K562 (cell line): ENCODE data around the gene ZNF558. TPM values are rescaled to one million over a fixed set of nuclear protein-coding genes. Genes with fewer than 3 reads are reported as not detected.

Experiments
- CREB3L1 ChIP-seq: fragments of 450-650 bp; IDR thresholded peaks from 2 replicates; pipeline ENCODE4 v1.6.1; 2014; ENCODE audit warnings: low read depth, mild to moderate bottlenecking, moderate library complexity, borderline replicate concordance
- FOXJ2 ChIP-seq: fragments of 200-800 bp; sonication (Bioruptor generic); IDR thresholded peaks from 2 replicates; pipeline ENCODE4 v1.6.1; 2016; ENCODE audit warnings: missing genetic modification characterization, missing compliant biosample characterization
- HINFP ChIP-seq: fragments of 450-650 bp; conservative IDR thresholded peaks from 2 replicates; pipeline ENCODE4 v1.6.1; 2016; ENCODE audit warnings: missing genetic modification characterization, low read depth, mild to moderate bottlenecking, control low read depth, missing compliant biosample characterization
- NR1H2 ChIP-seq: sonication (generic); formaldehyde crosslinking; IDR thresholded peaks from 2 replicates; pipeline ENCODE4 v1.4.0; 2020; ENCODE audit warnings: mild to moderate bottlenecking, missing genetic modification reagents
- PHF20 ChIP-seq: fragments of 450-650 bp; IDR thresholded peaks from 2 replicates; pipeline ENCODE4 v1.6.1; 2018; ENCODE audit not compliant: partially characterized antibody
- PTRF ChIP-seq: fragments of 450-650 bp; IDR thresholded peaks from 2 replicates; pipeline ENCODE4 v1.6.1; 2016; ENCODE audit warnings: mild to moderate bottlenecking, missing genetic modification characterization, missing compliant biosample characterization
- RFX7 ChIP-seq: fragments of 250-450 bp; sonication (Bioruptor Pico); IDR thresholded peaks from 2 replicates; pipeline ENCODE4 v1.5.1; 2021; ENCODE audit warnings: mild to moderate bottlenecking
- SLC30A9 ChIP-seq: fragments of 250-450 bp; sonication (Bioruptor Pico); IDR thresholded peaks from 2 replicates; pipeline ENCODE4 v1.8.0; 2022; ENCODE audit warnings: mild to moderate bottlenecking, moderate library complexity
- ZFPM2 ChIP-seq: fragments of 250-450 bp; sonication (Bioruptor Pico); IDR thresholded peaks from 2 replicates; pipeline ENCODE4 v1.5.1; 2022; ENCODE audit warnings: mild to moderate bottlenecking
- ZNF407 ChIP-seq: fragments of 450-650 bp; IDR thresholded peaks from 2 replicates; pipeline ENCODE4 v1.6.1; 2016; ENCODE audit warnings: low read depth
- ZNF764 ChIP-seq: fragments of 250-450 bp; sonication (Bioruptor Pico); IDR thresholded peaks from 2 replicates; pipeline ENCODE4 v1.4.0; 2020; ENCODE audit warnings: low read depth, mild to moderate bottlenecking, moderate library complexity
- polyA plus RNA-seq, 8 experiments: library from polyadenylated mRNA; depleted of rRNA in 4 of 8; stranded (reverse) in 5 of 8; unstranded in 3 of 8; fragments of >200 nt; fragmentation: Nextera tagmentation in 2 of 8; fragmentation: Illumina TruSeq in 1 of 8; extraction: Ambion mirVana in 2 of 8; extraction: Trizol in 1 of 8; gene quantifications; 2 replicates each; pipeline versions ENCODE4 v1.2.1 to v1.2.3, GENCODE V29; 2011 to 2014; ENCODE audit warnings: inconsistent platforms in 1 of 8, missing spikeins in 1 of 8
- total RNA-seq, 7 experiments: library from RNA; depleted of rRNA in 6 of 7; stranded (reverse); fragments of >200 nt in 6 of 7; fragmentation: Illumina TruSeq in 2 of 7; extraction: Trizol in 2 of 7; gene quantifications; 2 replicates each; pipeline versions ENCODE4 v1.2.1 to v1.2.3, GENCODE V29; 2011 to 2021; ENCODE audit warnings: low replicate concordance in 1 of 7
- TF ChIP-seq, protein P1 (sequence below): fragments of 450-650 bp; IDR thresholded peaks from 2 replicates; pipeline ENCODE4 v1.6.1; 2017; ENCODE audit warnings: mild to moderate bottlenecking, moderate library complexity
- TF ChIP-seq, protein P2 (sequence below): fragments of 450-650 bp; conservative IDR thresholded peaks from 2 replicates; pipeline ENCODE4 v1.6.1; 2016; ENCODE audit warnings: missing genetic modification characterization, low read depth, mild to moderate bottlenecking, missing compliant biosample characterization, moderate library complexity

Gene ZNF558
- total and polyA plus RNA-seq, 9 of the 15 experiments (the other 6 are each of a cell fraction or from before 2014, with no cell fraction given) = 5.4 to 47.6 (median 21.2) TPM

- TF ChIP-seq HINFP (tag) (no peak), SLC30A9 (CRISPR knock-in tag) (no peak), CREB3L1 (no peak), ZNF764 (CRISPR knock-in tag) (0 out of 2 replicates have a peak, but pooled peaks have one; percentile 8), RFX7 (CRISPR knock-in tag) (no peak), FOXJ2 (no peak), ZNF407 (no peak), PTRF (no peak), ZFPM2 (CRISPR knock-in tag) (no peak), NR1H2 (no peak), PHF20 (peak; percentile 88)
- TF ChIP-seq, protein P1, sequence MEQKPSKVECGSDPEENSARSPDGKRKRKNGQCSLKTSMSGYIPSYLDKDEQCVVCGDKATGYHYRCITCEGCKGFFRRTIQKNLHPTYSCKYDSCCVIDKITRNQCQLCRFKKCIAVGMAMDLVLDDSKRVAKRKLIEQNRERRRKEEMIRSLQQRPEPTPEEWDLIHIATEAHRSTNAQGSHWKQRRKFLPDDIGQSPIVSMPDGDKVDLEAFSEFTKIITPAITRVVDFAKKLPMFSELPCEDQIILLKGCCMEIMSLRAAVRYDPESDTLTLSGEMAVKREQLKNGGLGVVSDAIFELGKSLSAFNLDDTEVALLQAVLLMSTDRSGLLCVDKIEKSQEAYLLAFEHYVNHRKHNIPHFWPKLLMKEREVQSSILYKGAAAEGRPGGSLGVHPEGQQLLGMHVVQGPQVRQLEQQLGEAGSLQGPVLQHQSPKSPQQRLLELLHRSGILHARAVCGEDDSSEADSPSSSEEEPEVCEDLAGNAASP = no peak
- TF ChIP-seq, protein P2, sequence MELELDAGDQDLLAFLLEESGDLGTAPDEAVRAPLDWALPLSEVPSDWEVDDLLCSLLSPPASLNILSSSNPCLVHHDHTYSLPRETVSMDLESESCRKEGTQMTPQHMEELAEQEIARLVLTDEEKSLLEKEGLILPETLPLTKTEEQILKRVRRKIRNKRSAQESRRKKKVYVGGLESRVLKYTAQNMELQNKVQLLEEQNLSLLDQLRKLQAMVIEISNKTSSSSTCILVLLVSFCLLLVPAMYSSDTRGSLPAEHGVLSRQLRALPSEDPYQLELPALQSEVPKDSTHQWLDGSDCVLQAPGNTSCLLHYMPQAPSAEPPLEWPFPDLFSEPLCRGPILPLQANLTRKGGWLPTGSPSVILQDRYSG (tag) = no peak
Measured at GRCh38 chr19:8832132-8833021, at the start of gene ZNF558, which contains the start of gene MBD3L1 (continued).
